Measurements from ENCODE around the gene MRPL30. TPM values are rescaled to one million over a fixed set of nuclear protein-coding genes. Genes with fewer than 3 reads are reported as not detected.

The MRPL30 gene
- total and polyA plus RNA-seq, 7 donors: 21.0 to 40.5 (median 36.4) TPM

DNA sequence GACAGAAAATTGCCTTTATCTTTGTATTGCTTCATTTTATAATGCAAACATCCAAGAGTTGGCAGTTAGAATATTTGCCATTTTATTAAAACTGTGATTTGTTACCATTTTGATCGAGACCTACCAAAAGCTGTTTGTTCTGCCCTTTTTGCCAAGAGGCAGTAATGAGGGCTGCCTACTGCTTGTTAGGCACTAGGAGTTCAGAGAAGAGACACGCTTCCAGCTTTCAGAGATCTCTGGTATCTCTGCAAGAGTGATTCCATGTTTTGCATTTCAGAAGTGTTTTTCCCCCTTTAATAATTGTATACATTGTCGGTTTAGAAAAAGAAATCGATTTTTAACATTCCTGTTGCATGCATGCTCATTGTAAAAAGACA is 628 bp downstream of the MRPL30 start:
- 2% methylated on average over 4 of the region's 4 CpGs for WGBS, 2 donors
- peaks cover 0 to 38% (median 34%) of the 10 kb centered on the region in 4 donors for H3K4me1 ChIP-seq
- H3K4me3 ChIP-seq: peak overlapping the region; percentile 61 to 81 (median 77)
- H3K27me3 ChIP-seq: no peaks in the 10 kb centered on the region
- peak overlapping the region; percentile 76 to 81 (median 78) for H3K27ac ChIP-seq
- DNase-seq: no peak
- H3K9me3 ChIP-seq: no peaks in the 10 kb centered on the region
- no peaks in the 10 kb centered on the region for H3K36me3 ChIP-seq
- no peak for TF ChIP-seq POLR2AphosphoS5 (IDR thresholded peaks at IDR 0.05)
- TF ChIP-seq CTCF (IDR thresholded peaks at IDR 0.05): no peak
- no peak for TF ChIP-seq EP300 (IDR thresholded peaks at IDR 0.05)
- no peak for TF ChIP-seq POLR2A (IDR thresholded peaks at IDR 0.05)
- intact Hi-C loops (cut with DNase I): loop anchor here (2.0 to 5.0 kb wide), 3 partner anchors 27 to 156 kb away; partner anchors contain the start of genes C2orf15, EIF5B, LIPT1 and TSGA10

DNA sequence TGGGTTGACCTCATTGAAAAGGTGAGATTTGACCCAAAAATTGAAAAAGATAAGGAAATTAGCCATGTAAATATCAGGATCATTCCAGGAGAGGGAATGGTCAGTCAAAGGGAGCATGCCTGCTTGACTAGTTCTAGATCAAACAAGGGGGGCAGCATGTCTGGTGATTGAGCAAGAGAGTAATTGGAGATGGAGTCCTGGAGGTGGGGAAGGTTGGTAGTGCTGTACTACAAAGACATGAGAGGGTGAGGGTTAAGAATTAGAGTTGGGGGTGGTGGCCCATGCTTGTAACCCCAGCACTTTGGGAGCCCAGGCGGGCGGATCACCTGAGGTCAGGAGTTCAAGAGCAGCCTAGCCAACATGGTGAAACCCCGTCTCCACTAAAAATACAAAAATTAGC is 2.0 kb downstream of the MRPL30 start:
- Histone ChIP-seq H3K4me3 (no peak overlapping the region), H3K36me3 (peaks cover 0 to 12% (median 0%) of the 10 kb centered on the region in 4 donors), H3K9me3 (no peaks in the 10 kb centered on the region), H3K4me1 (peaks cover 0 to 38% (median 34%) of the 10 kb centered on the region in 4 donors), H3K27me3 (no peaks in the 10 kb centered on the region), H3K27ac (no peak overlapping the region)
- intact Hi-C loops (cut with DNase I): loop anchor here (5.0 kb wide), 2 partner anchors 41 to 154 kb away; partner anchors contain the start of genes C2orf15, EIF5B and TXNDC9
- no peak for TF ChIP-seq CTCF (IDR thresholded peaks at IDR 0.05)
- TF ChIP-seq POLR2AphosphoS5 (IDR thresholded peaks at IDR 0.05): no peak
- no peak for TF ChIP-seq POLR2A (IDR thresholded peaks at IDR 0.05)
- no peak for TF ChIP-seq EP300 (IDR thresholded peaks at IDR 0.05)
- WGBS, 2 donors: 95 to 97% methylated on average over 3 of the region's 3 CpGs
- no peak for DNase-seq

- H3K36me3 ChIP-seq: peaks cover under 1 to 29% (median 3%) of the 10 kb centered on the region in 4 donors
- H3K27ac ChIP-seq: no peak overlapping the region
- TF ChIP-seq EP300 (IDR thresholded peaks at IDR 0.05): no peak
- TF ChIP-seq POLR2A (IDR thresholded peaks at IDR 0.05): no peak
- TF ChIP-seq POLR2AphosphoS5 (IDR thresholded peaks at IDR 0.05): no peak
- TF ChIP-seq CTCF (IDR thresholded peaks at IDR 0.05): no peak
- WGBS, 2 donors: 65 to 76% methylated on average over 6 of the region's 6 CpGs
- no peaks in the 10 kb centered on the region for H3K27me3 ChIP-seq
- no peak overlapping the region for H3K4me3 ChIP-seq
- H3K9me3 ChIP-seq: no peaks in the 10 kb centered on the region
- no peak for DNase-seq
- peaks cover 0 to 23% (median 20%) of the 10 kb centered on the region in 4 donors for H3K4me1 ChIP-seq
- intact Hi-C loops (cut with DNase I): loop anchor here (5.0 kb wide), 2 partner anchors 43 to 152 kb away; partner anchors contain the start of genes C2orf15, EIF5B and TXNDC9
Observed at GRCh38 chr2:99184811-99185210, 3.8 kb downstream of the MRPL30 start.

- no peaks in the 10 kb centered on the region for H3K9me3 ChIP-seq
- intact Hi-C loops (cut with DNase I): no loop called here
- peaks cover 0 to 11% (median 8%) of the 10 kb centered on the region in 4 donors for H3K4me1 ChIP-seq
- H3K27me3 ChIP-seq: no peaks in the 10 kb centered on the region
- peaks cover 3 to 45% (median 10%) of the 10 kb centered on the region in 4 donors for H3K36me3 ChIP-seq
- no peak overlapping the region for H3K27ac ChIP-seq
- TF ChIP-seq CTCF (IDR thresholded peaks at IDR 0.05): no peak
- TF ChIP-seq EP300 (IDR thresholded peaks at IDR 0.05): no peak
- TF ChIP-seq POLR2A (IDR thresholded peaks at IDR 0.05): no peak
- TF ChIP-seq POLR2AphosphoS5 (IDR thresholded peaks at IDR 0.05): no peak
- H3K4me3 ChIP-seq: no peak overlapping the region
- no peak for DNase-seq
Observed at GRCh38 chr2:99187011-99187410, 6.0 kb downstream of the MRPL30 start.

DNA sequence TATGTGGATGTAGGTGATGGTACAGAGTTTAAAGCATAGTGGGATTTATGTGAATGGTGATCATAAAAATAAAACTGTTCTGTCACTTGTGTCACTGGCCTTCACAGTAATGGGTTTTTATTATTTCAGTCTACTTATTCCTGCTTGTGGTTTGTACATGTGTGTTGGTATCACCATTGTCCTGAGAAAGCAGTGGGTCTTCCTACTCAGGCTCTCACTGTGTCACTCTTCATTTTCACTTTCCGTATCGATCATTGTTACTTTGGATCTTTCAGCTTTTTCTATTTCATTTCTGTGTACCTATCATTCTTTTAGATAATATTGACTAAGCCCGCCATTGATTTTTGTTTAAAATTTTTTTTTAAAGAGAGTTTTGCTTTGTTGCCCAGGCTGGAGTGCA is 7.4 kb downstream of the MRPL30 start:
- Histone ChIP-seq H3K9me3 (no peaks in the 10 kb centered on the region), H3K27me3 (no peaks in the 10 kb centered on the region), H3K36me3 (peaks cover 3 to 58% (median 10%) of the 10 kb centered on the region in 4 donors), H3K4me3 (no peak overlapping the region), H3K4me1 (peaks cover 0 to under 1% (median 0%) of the 10 kb centered on the region in 4 donors), H3K27ac (no peak overlapping the region)
- DNase-seq: no peak
- TF ChIP-seq CTCF (IDR thresholded peaks at IDR 0.05) (no peak), POLR2A (IDR thresholded peaks at IDR 0.05) (no peak), EP300 (IDR thresholded peaks at IDR 0.05) (no peak), POLR2AphosphoS5 (IDR thresholded peaks at IDR 0.05) (no peak)
- 94 to 96% methylated on average over 3 of the region's 3 CpGs for WGBS, 2 donors
- intact Hi-C loops (cut with DNase I): no loop called here
